ENCODE measurements around the gene GPN1.
"Not testable (repeated sequence)": the region's sequence is repeated elsewhere in the genome, so short reads cannot be mapped to it uniquely, and the experiment has no call there.

GPN1 gene

DNA sequence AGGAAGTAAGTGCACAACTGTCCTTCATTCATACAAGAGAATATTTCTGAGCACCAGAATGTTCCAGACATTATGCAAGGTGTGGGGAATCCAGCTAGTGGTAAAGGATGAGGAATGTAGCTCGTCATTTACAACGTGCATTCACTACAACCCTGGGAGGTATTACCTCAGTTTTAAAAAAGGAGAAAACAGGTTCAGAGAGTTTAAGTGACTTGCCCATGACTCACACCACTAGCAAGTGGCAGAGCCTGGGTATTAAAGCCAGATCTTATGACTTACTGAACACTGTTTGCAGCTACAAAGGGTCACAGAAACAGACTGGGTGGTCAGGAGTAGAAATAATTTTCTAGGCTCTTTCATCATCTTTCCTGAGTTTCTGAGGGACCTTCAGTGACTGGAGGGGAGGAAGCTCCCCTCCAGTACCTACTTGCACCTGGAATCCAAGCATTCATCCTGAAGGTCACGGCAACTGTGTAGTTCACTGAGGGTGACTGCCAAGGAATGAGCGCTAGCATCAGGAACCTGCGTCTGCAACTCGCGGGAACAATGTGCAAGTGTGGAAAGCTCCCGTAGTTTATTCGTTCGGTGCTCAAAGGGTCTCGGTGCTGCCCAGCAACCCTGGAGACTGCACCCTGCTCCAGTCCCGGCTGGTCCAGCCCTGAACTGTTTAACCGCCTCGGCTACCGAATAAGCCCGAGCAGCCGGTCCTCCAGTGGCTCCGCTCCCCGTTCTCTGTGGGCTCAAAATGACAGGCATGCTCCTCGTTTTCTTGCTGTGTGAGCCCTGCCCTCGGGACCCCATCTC is 685 bp upstream of the GPN1 start:
- DNase-seq (ENCODE audit: low read depth in 2 of 2), result no peak

DNA sequence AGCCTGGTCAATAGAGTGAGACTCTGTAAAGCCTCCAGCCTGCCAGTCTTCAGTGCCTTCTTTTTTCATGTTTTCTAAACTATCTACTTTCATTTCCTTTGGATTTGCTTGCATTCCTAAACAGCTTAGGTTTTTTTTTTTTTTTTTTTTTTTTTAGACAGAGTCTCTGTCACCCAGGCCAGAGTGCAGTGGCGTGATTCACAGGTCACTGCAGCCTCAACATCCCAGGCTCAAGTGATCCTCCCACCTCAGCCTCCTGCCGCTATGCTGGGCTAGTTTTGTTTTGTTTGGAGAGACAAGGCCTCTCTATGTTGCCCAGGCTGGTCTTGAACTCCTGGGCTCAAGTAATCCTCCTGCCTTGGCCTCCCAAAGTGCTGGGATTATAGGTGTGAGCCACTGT is 1.4 kb downstream of the GPN1 start:
- DNase-seq (ENCODE audit: low read depth in 2 of 2), result not testable (repeated sequence)

DNA sequence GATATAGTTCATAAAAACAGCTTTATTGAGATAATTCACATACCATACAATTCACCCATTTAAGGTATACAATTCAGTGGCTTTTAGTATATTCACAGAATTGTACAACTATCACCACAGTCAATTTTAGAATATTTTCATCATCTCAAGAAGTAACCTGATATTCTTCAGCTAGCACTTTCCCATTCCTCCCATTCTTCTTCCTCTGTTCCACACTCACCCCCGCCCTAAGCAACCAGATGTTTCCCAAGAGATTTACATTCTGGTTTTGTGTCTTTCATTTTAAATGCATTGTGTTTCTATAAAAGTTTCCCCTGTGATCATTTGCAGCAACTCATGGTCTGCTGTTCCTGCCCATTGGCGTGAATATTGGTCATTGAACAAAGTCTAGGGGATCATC is 5.4 kb downstream of the GPN1 start:
- DNase-seq (ENCODE audit: low read depth in 2 of 2), result no peak

DNA sequence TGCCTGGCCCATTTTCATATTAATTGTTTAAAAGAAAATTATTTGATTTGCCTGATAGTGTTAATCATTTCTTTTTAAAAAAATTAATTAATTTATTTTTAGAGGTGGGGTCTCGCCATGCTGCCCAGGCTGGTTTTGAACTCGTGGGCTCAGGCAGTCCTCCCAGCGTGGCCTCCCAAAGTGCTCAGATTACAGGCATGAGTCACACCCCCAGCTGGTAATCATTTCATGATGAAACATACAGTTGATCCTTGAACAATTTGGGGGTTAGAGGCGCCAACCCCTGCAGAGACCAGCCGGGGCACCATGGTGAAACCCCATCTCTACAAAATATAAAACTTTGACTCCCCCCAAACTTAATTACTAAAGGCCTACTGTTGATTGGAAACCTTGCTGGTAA is 7.9 kb downstream of the GPN1 start:
- no peak for DNase-seq (ENCODE audit: low read depth in 2 of 2)

DNA sequence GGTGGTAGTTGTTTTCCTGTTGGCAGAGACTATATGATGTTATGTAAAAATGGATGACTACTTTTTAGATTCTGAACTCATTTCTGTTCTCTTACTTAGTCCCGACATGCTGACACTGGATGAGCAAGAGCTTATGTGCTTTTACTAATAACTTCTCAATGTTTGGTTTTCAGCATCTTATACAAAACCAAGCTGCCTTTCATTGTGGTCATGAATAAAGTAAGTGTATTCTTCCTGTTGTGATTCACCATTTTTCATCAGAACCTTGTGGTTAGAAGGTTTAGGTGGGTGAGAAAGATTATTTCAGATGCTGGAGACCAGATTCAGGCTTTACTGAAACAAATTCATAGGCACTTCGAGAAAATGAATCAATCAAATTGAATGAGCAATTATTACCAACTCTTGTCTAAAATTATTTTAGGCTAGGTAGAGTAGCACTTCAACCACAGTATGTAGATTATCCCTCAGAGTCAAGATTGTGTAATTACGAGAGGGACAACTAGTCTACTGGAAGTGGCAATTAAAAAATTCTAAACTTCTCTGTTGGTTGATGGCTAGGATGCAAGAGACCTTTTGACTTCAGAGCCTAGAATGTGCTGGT is 9.3 kb downstream of the GPN1 start:
- no peak for DNase-seq (ENCODE audit: low read depth in 2 of 2)

DNA sequence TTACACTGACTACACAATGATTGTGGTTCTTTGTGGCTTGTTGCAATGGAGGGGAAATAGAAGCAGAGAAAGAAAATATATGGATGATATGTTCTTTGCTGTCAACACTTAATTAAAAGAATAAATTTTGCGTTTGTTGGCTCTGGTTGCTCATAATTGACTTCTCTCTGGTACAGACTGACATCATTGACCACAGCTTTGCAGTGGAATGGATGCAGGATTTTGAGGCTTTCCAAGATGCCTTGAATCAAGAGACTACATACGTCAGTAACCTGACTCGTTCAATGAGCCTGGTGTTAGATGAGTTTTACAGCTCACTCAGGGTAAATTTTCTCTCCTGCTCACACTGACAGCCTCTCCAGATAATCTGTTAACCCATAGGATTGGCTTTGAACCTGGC is 9.9 kb downstream of the GPN1 start:
- no peak for DNase-seq (ENCODE audit: low read depth in 2 of 2)

DNA sequence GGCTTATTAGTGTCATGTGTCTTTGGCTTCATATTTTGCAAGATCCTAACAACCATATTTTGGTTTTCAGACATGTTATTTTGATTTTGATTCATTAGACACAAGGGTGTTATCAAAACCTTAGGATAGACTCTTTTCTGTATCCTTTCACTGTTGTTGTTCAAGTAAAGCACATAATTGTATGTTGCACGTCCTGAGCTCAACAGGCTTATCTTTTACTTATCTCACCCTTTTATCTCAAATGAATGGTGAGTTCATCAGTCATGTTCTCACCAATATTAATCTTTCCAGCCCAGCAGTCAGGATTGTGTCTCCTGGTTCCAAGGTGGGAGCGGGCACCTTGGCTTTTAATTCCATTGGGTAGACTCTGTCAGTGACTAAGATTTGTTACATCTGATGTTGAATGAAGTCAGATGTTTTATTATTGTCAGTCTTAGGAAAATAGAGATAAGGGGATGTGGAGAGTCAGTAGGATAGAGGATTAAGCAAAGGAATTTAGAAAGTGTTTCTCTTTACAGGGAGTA is 11.9 kb downstream of the GPN1 start:
- DNase-seq (ENCODE audit: low read depth in 2 of 2), result no peak

DNA sequence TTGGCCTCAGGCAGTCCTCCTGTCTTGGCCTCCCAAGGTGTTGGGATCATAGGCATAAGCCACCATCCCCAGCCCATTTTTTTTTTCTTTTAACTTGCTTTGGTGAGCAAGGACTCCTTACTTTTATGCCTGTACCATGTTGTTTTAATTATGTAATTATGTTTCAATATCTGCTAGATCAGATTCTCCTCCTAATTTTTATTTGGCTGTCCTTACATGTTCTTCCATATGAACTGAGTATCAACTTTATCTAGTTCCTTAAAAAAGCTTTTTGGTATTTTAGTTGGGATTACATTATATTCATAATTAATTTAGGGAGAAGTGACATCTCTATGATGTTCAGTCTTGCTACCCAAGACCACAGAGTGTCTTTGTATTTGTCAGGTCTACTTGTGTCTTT is 16.3 kb downstream of the GPN1 start:
- no peak for DNase-seq (ENCODE audit: low read depth in 2 of 2)

DNA sequence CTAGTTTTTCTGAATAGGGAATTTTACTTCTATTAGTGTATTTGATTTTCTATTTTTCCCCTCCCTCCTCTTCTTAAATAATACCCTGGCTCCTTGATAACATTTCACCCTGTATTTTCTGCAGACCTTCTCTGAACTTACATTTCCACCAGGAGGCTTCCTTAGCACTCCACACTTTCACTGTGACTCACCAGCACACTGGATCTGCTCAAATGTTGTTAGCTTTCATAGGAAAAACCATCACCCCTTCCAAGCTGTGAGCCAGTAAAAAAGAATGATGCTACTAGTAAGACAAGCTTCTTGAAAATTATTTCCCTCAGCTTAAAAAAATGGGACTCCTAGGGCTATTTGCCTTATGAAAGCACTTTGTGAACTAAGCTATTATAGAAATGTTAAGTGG is 18.4 kb downstream of the GPN1 start:
- DNase-seq (ENCODE audit: low read depth in 2 of 2), result no peak

DNA sequence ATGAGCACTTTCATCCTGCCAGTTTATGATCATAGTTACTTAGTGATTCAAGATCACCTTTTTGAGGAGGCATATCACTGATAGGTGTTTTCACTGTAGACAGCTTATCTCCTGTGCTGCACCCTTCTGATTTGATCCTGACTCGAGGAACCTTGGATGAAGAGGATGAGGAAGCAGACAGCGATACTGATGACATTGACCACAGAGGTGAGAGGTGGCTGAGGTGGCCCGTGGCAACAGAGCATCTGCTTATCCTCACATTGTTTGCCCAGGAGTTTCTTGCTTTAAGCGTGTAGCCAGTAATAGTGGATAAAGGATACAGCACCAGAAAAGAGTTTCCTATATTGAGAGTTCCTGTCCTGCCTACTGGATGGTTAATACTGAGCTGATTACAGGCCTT is 18.9 kb downstream of the GPN1 start:
- DNase-seq (ENCODE audit: low read depth in 2 of 2), result no peak

DNA sequence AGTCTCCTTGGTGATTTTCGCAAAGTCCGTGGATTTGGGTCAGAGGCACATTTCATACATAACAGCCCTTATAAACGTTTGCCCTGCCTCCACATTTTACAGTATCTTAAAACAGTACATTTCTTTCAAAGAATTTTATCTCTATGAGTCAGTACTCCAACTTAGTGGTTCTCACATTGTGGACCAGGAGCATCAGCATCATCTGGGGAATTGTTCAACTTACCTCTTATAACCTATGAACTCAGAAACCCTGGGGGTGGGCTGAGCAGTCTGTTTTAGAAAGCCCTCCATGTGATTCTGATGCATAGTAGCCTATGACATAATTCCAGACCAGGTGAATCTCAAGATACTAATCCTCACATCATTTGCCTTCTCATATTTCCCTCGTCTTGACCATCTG is 22.2 kb downstream of the GPN1 start:
- no peak for DNase-seq (ENCODE audit: low read depth in 2 of 2)

DNA sequence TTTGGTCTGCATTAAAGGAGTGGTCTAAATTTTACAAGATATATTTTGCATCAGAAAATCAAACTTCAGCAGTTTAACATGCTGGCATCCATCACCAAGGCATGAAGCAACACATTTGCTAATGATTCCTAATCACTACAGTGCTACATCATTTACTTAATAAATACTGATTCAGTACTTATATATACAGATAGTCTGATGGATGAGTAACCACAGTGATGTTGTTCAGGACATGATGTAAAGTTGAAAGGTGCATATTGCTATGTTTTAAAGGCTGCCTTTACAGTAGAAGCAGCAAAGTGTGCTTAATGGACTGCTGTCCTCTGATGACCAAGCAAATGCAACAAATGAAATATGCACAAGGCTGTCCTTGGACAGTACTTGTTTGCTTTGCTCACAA is 23.5 kb downstream of the GPN1 start:
- DNase-seq (ENCODE audit: low read depth in 2 of 2), result no peak

DNA sequence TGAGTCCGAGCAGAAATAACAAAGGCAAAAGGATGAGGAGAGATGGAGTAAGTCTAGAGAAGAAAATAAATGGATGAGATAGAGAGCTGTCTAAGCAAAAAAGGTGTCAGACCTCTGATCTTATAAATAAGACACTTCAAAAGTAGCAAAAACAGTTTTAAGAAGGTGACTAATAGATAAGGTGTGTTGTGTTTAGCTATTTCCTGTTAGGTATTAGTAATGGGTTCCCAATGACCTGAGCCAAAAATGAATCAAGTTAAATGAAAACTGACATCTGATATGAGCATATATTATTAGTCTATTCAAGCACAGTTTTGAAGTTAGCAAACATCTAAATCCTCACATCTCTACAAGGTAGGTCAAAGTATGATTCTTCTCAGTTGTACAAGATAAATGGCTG is 23.9 kb downstream of the GPN1 start:
- DNase-seq (ENCODE audit: low read depth in 2 of 2), result no peak

DNA sequence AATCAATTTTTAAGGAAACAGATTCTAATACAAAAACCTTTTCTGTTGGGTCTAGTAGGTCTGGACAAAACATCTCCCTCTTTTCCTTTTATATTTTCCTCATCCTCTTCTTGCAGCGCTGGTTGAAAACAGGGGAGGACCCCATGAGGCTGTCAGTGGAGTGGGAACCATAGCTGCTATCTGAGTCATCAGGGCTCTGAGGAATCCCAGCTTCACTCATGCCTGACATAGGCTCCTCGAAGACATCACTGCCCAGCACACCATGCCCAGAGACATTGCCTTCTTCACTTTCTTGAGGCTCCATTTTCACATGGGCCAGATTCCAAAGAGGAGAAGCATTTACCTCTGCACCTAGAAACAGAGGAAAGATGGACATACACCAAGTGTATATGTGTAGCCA is 24.5 kb downstream of the GPN1 start:
- DNase-seq (ENCODE audit: low read depth in 2 of 2), result no peak

DNA sequence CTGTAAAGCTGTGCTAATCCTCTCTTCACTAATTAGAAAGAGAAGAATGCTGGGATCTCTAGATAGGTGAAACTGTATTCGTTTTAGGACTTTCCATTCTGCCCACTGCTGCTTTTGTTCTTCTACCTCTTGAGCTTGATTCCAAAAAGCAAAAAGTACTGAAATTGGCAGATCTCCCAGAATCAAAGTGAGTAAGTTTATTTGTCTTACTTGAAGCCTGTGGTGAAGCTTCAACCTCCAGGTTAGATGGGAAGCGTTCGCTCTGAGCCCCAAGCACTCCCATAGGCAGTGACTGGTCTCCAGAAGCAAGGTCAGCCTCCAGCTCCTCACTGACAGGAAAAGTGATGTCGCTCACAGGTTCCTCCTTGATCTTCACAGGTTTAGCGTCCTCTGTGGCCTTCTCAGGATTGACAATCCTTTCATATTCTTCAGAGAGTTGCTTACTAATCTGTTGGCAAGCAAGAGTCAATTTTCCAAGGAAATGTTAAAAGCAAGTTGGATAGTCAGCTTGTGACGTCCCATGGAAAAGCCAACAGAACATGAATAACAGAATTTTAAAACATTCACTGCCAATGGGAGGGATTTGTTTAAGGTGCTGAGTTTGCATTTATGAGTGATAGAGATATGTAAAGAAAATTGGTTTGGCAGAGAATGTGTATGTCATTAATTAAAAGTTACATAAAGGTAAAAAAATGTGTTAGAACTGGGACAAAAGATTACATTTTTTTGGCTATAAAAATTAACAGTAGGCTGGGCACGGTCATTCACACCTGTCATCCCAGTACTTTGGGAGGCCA is 26.5 kb downstream of the GPN1 start:
- DNase-seq (ENCODE audit: low read depth in 2 of 2), result no peak

DNA sequence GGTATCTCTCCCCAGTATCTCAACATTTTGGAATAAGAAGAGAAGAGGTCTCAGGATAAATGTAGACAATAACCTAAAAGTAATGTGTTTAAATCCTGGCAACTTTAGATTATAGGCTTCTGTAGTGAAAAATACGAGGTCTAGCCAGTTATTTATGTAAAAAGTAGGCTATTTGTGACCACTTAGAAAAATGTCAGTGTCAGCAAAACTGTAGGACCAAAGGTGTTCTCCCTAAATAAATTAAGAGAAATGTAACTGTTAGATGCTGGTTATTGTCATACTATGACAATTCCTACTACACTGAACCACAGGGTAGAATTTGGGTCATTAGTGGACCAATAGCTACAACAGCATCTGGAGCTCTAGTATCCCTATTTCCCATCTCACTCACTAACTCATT is 32.5 kb downstream of the GPN1 start:
- no peak for DNase-seq (ENCODE audit: low read depth in 2 of 2)

DNA sequence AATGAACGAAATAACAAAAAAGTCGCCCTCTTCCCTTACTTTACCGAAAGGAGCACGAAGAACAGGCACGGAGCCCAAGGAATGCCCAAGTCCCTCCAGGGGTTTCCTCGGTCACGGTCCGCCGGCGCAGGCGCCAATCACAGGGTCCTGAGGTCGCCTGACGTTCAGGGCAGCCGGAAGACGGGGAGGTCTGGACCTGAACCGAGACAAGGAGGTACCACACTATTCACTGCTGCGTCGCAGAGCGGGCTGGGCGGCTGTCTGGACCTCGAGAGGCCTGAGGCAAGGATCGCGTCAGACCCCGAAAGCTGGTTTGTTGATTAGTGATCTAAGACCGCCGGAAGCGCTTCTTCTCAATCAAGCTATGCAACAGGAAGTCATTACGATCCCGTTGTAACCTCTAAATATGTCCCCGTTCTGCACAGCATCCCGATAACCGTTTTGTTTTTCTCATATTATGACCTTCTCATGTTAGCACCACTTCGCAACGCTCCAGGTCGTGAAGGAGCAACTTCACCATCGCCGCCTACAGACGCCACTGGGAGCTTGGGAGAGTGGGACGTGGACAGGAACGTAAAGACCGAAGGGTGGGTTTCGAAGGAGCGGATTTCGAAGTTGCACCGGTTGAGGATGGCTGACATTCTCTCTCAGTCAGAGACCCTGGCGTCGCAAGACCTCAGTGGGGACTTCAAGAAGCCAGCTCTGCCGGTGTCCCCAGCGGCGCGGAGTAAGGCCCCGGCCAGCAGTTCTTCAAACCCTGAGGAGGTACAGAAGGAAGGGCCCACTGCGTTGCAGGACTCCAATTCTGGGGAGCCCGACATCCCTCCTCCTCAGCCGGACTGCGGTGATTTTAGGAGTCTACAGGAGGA is 34.7 kb downstream of the GPN1 start, which contains the start of the genes SLC4A1AP and SUPT7L:
TSS of gene SLC4A1AP (plus strand) at position 605 of the 869 bp plus-strand sequence. CDS start at position 631, 26 bp downstream.
TSS of gene SUPT7L (minus strand) at position 330 of the 869 bp plus-strand sequence. CDS start 1,422 bp downstream, outside the sequence.
- DNase-seq (ENCODE audit: low read depth in 2 of 2), result peak; percentile 52 to 67

DNA sequence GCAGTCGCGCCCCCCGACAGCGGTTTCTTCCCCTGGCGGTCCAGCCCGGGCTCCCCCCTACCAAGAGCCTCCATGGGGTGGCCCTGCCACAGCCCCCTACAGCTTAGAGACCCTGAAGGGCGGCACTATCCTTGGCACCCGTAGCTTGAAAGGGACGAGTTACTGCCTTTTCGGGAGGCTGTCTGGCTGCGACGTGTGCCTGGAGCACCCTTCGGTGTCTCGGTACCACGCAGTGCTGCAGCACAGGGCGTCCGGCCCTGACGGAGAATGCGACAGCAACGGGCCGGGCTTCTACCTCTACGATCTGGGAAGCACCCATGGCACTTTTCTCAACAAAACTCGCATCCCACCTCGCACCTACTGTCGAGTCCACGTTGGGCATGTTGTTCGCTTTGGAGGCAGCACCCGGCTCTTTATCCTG is 35.3 kb downstream of the GPN1 start:
- DNase-seq (ENCODE audit: low read depth in 2 of 2), result no peak

DNA sequence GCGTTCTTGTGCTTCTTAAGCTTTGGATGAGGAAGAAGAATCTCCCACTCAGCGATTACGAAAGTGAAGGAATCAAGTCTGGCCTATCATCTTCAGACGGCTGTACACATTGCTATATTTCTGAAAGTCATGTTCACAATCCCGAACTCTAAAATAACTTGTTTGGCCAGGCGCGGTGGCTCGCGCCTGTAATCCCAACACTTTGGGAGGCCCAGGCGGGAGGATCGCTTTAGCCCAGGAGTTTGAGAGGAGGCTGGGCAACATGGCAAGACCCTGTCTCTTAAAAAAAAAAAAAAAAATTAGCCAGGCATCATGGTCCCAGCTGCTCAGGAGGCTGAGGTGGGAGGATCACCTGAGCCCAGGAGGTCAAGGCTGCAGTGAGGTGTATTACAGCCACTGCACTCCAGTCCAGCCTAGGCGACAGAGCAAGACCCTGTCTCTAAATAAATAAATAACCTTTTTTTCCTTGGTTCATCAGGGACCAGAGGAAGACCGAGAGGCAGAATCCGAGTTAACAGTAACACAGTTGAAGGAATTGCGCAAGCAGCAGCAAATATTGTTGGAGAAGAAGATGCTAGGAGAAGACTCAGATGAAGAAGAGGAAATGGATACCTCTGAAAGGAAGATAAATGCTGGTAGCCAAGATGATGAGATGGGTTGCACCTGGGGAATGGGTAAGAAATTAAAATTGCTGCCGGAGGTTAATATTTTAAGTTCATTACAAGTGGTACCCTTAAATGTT is 35.9 kb downstream of the GPN1 start:
- DNase-seq (ENCODE audit: low read depth in 2 of 2), result no peak

DNA sequence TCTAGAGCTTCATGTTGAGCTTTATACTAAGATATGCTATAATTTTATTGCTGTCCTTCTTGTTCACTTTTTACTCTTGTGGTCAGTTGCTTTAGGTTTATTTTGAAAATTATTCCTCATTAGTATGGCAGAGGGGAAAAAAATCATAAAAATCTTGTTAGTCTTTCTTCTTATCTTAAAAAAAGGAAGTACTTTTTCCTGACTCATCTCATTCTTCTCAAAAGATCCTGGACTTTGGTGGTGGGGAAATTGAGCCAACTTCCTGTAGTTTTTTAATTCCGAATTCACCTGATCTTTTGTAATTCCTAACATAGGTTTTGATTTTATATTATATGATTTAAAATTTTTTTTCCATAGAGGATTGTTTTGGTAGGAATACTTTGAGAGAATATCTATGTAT is 38.6 kb downstream of the GPN1 start:
- DNase-seq (ENCODE audit: low read depth in 2 of 2), result no peak

DNA sequence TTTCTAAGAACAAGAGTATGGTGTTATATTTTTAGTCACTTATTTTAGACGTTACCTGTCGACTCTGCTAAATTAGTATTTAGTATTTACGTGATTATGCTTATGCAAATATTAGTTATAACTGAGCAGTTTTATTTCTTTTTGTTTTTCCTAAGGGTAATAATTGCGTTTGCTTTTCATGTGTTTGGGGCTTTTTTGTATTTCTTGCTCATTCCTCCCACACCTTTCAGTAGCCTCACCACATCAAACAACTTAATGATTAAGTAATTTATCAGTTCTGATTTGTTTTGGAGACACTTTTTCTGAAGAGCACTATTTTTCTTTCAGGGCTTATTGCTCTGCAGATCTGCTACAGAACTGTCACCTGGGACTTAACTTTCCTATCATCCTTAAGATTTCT is 42.4 kb downstream of the GPN1 start:
- no peak for DNase-seq (ENCODE audit: low read depth in 2 of 2)

Data from stimulated activated CD4-positive, alpha-beta T cell treated with anti-CD3 and anti-CD28 coated beads, Interleukin-4, amount 100 ng/mL, for 48 hours (primary cell).